Skeletal muscle cell (primary cell): ENCODE measurements around the gene CEP57L1.

Experiments
- DNase-seq: peaks from one replicate; pipeline ENCODE4 v3.0.0-alpha.2; 2010; ENCODE audit warnings: low read depth
- H3K4me3 ChIP-seq: 2 replicates; pipeline ENCODE4 v1.5.1; 2011; ENCODE audit warnings: low read depth, mild to moderate bottlenecking, control low read depth, low read length, moderate library complexity

The CEP57L1 gene

GRCh38 chr6:109202409-109203264, 107.3 kb downstream of the CEP57L1 start:
- DNase-seq: no peak
- no peak overlapping the region for H3K4me3 ChIP-seq

GRCh38 chr6:109204511-109204910, 109.2 kb downstream of the CEP57L1 start:
- no peak overlapping the region for H3K4me3 ChIP-seq
- DNase-seq: no peak

DNA sequence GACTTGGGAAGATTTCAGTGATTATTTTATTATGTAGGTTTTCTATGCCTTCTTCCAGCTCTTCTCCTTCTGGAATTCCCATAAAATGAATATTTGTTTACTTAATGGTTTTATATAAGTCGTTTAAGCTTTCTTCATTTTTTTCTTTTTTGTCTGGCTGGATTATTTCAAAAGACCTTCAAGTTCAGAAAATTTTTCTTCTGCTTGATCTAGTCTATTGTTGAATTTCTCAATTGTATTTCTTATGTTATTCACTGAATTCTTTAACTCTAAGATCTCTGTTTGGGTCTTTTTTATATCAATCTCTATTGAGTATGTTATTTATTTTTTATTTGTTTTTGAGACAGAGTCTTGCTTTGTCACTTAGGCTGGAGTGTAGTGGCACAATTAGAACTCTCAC, 117.4 kb downstream of the CEP57L1 start:
- DNase-seq: no peak
- no peak overlapping the region for H3K4me3 ChIP-seq
